Stimulated activated CD4-positive, alpha-beta T cell treated with anti-CD3 and anti-CD28 coated beads, Interleukin-12 subunit alpha, Interleukin-12 subunit beta, amount 100 ng/mL, for 48 hours (primary cell): ENCODE data around the gene RASAL2.
"Not testable (repeated sequence)": the region's sequence is repeated elsewhere in the genome, so short reads cannot be mapped to it uniquely, and the experiment has no call there.

Source experiments
- DNase-seq, 3 donors: peaks; one replicate each; pipeline ENCODE4 v3.0.0-alpha.2; 2020; ENCODE audit warnings: low read depth in 2 of 3, low spot score in 1 of 3

The RASAL2 gene

DNA sequence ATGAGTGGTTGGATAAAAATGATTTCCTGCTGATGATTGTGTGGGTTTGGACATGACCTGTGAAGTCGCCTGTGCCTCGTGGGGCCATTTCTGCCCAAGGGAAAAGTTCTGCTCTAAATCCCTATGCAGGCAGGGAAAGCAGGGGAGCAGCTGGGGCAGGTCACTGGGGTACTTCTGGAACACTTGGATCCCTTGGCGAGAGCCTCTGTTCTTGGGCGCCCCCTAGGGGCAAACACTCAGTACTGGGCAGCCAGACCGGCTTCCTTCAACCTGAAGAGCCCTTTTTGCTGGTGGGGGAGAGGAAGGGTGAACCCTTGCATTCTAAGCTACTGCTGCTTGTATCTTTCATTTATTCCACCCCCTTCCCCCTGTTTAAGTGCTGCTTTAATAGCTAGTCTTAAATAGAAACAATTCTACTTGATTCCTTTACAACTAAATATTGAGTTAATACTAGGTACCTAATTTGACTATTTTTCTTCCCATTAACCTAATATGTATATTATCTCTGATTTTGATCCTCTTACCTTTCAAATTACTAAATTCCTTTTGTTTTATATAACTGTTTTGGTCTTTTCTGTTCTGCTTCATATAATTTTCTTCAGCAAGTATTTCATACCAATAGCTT, 407.9 kb downstream of the RASAL2 start:
- DNase-seq, result peak; percentile 41 to 46 (median 42)

- no peak for DNase-seq
Observed at GRCh38 chr1:178502330-178502714, 408.4 kb downstream of the RASAL2 start.

GRCh38 chr1:178502856-178503255, 409.0 kb downstream of the RASAL2 start:
- no peak for DNase-seq

- not testable (repeated sequence) for DNase-seq
Observed at GRCh38 chr1:178503316-178503715, 409.4 kb downstream of the RASAL2 start.

- DNase-seq, result no peak
Observed at GRCh38 chr1:178503849-178504248, 409.9 kb downstream of the RASAL2 start.

GRCh38 chr1:178504286-178504685, 410.4 kb downstream of the RASAL2 start:
- no peak for DNase-seq

GRCh38 chr1:178506177-178506576, 412.3 kb downstream of the RASAL2 start:
- no peak for DNase-seq

DNA sequence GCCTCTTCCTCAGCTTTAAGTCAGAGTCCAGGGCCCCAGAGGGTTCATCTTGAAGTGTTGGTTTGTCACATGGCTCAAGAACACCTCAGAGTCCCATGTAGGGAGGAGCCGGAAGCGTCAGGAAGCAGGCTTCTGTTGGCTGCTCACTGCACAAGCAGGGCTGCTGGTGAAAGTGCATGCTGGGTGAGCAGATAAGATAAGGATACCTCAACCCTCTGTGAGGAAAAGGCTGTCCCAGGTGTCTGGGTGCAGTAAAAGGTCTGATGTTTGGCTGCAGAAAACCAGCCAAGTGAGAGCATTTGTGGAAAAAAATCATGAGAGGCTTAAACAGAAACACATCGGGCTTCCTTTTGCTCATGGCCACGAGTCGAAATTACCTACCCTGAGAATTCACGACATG, 412.8 kb downstream of the RASAL2 start:
- DNase-seq, result no peak

DNA sequence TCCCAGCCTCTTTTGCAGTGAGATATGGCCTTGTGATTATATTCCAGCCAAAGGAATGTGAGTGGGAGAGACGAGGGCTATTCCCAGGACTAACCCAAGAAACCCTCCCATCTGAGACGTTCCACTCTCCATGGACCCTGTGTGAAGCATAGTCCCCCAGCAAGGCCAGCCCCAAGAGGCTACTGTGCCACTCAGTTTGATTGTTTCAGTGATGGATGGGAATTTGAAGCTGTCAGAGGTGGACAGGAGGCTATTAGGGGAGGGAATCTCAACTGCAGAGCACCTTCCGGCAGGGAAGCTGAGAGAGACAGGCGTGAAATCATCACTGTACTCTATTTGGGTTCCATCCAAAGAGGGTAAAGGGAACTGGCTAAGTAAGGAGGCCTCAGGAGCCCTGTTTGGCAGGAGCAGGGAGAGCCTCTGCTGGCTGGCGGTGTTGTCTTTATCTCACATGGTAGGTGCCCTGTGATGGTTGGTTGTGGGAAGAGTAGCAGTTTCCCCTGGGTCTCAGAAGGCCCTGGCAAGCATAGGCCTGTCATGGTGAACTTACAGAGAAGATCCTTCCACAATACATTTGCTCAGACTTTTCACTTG, 415.6 kb downstream of the RASAL2 start:
- DNase-seq, result no peak

GRCh38 chr1:178510155-178510554, 416.3 kb downstream of the RASAL2 start:
- no peak for DNase-seq

DNA sequence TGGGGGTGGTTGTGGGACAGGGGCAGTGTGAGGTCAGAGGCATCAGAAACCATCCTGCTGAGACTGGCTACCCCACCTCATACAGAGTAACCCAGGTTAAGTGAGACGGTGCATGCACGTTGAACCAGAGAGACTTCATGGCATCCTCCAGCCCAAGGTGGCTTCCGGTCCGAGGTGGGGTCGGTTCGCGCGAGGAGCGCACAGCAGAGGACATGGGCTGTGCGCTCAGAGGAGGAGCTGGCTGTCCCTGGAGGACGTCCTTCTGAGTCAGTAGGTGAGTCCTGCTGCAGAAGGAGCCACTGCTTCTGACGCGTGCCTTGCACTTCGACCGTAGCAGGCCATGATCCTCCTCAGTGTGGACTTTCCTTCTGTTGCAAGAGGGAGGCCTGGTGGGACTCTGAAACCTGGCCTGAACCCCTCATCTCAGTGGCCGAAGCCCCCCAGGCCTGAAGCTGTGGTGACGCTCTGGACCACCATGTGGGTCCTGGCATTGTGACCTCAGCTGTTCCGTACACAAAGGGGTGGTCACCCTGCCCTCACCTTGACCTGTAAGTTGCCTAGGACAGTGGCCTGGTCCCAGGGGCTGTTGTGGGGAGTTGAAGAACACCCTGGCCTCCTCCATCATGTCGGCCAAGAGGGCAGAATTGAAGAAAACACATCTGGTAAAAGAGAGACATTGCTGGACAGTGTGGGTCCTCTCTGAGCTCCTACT, 418.8 kb downstream of the RASAL2 start, which contains the start of gene TEX35:
TSS of gene TEX35 (plus strand) at position 544 of the 712 bp plus-strand sequence. CDS start at position 624, 80 bp downstream.
- no peak for DNase-seq

GRCh38 chr1:178513278-178513983, 419.5 kb downstream of the RASAL2 start:
- no peak for DNase-seq

- DNase-seq, result no peak
Observed at GRCh38 chr1:178516110-178516509, 422.2 kb downstream of the RASAL2 start.

GRCh38 chr1:178518894-178519293, 425.0 kb downstream of the RASAL2 start:
- DNase-seq, result no peak

DNA sequence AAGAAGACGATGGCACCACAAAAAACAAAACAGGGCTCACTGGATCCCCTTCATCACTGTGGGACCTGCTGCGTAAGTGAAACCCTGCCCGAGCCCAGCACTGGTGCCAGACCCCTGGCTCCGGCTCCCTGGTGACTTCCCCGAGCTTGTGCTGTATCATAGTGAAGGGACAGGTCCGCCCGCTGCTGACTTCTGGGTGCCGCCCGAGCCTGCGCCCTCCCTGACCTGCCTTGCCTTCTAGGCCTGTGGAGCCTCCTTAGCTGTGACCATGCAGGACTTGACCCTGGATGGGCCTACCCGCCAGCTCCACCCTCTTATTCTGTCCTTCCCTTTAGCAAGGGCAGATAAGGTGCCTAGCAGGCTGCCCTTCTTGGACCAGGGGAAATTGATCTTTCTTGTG, 426.9 kb downstream of the RASAL2 start:
- DNase-seq, result no peak

- DNase-seq, result no peak
Observed at GRCh38 chr1:178521241-178521640, 427.3 kb downstream of the RASAL2 start.

GRCh38 chr1:178527117-178527516, 433.2 kb downstream of the RASAL2 start:
- DNase-seq, result no peak

DNA sequence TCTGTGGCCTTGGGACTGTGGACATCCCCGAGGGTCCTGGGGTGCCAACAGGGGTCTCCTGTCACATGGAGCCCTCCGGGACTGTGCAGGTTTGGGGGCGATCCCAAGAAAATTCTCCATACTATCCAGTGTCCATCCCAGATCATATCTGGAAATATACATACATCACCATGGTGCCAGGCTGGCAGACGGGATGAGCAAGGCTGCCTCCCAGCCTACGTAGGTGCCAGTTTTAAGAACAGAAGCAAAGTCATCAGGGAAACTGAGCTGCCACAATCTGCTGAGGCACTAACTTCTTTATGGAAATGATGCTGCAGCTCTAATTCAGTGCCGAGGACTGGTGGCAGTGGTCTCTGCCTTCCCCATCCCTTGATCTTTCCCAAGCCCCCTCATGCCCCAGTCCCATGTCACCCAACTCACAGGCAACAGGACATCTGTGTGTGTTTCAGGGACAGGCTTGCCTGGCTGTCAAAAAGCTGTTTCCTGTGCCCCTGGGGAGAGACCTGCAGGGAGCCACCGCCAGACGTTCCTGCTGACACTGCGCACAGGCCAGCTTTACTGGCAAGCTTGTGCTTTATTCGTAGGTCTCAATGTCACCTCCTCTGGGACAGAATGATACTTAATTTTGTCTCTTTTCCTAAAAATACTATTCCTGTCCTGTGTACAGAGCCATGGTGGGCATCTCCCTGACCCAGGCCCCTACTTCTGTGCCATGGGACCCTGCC, 434.5 kb downstream of the RASAL2 start:
- no peak for DNase-seq

- no peak for DNase-seq
Observed at GRCh38 chr1:178528953-178529335, 435.0 kb downstream of the RASAL2 start.

- DNase-seq, result no peak
Observed at GRCh38 chr1:178529364-178530036, 435.6 kb downstream of the RASAL2 start.

DNA sequence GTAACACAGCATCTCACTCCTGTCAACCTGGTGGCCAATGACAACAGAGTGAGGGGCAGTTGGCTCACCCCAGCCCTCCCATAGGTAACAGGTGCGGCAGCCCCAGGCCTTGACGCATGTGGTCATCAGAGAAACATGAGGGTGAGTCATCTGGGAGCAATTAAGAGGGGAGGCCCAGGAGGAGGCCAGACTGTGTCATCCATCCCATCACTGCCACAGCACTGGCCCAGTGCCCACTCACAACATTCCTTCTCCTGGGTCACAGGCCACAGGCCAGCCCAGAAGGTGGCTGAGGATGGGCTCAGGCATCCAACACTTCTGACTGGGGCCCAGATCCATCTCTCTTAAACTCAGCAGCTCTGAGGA, 436.1 kb downstream of the RASAL2 start:
- no peak for DNase-seq
